ENCODE data around the gene SLC22A1. TPM values are rescaled to one million over a fixed set of nuclear protein-coding genes. Genes with fewer than 3 reads are reported as not detected.

Gene SLC22A1
- total RNA-seq, 1 experiment from 2014 or later: 1.5 TPM

DNA sequence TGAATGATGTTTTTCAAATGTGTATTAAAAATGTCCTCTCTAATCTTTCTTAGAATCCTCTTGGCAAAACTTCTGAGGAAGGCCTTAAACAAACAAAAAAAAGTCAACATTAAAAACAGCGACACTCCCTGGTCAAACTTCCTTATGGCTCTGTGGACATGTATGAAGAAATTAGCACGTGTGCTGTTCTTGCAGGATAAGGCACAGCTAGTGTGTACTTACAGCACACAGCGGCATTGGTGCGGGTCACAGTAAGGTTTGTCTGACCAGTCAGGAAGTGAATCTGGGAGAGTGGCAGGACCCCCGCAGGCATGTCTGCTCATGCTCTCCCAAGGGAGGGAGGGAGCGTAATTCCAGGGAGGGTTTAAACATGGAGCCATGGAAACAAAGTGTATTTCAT lies 38.8 kb downstream of the SLC22A1 start:
- no peaks in the 10 kb centered on the region for H3K36me3 Mint-ChIP-seq (ENCODE audit: insufficient read depth, unreplicated experiment)
- ChIA-PET CTCF (no interaction called here), POLR2A (no interaction called here)
- intact Hi-C loops (cut with micrococcal nuclease; ENCODE audit: unreplicated experiment): no loop called here
- peaks cover 14% of the 10 kb centered on the region for H3K4me1 Mint-ChIP-seq (ENCODE audit: low read depth, unreplicated experiment)
- H3K27ac Mint-ChIP-seq (ENCODE audit: unreplicated experiment): peak overlapping the region; percentile 47
- no TSS peak for BruUV-seq (replicated peaks)
- TF ChIP-seq, protein P1, sequence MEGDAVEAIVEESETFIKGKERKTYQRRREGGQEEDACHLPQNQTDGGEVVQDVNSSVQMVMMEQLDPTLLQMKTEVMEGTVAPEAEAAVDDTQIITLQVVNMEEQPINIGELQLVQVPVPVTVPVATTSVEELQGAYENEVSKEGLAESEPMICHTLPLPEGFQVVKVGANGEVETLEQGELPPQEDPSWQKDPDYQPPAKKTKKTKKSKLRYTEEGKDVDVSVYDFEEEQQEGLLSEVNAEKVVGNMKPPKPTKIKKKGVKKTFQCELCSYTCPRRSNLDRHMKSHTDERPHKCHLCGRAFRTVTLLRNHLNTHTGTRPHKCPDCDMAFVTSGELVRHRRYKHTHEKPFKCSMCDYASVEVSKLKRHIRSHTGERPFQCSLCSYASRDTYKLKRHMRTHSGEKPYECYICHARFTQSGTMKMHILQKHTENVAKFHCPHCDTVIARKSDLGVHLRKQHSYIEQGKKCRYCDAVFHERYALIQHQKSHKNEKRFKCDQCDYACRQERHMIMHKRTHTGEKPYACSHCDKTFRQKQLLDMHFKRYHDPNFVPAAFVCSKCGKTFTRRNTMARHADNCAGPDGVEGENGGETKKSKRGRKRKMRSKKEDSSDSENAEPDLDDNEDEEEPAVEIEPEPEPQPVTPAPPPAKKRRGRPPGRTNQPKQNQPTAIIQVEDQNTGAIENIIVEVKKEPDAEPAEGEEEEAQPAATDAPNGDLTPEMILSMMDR (IDR thresholded peaks at IDR 0.05; ENCODE audit: insufficient read depth in 1 of 2, low read depth in 1 of 2, low read length in 1 of 2, severe bottlenecking in 1 of 2, unreplicated experiment in 1 of 2): no peak
- no peak overlapping the region for H3K4me3 Mint-ChIP-seq (ENCODE audit: unreplicated experiment)
- no peaks in the 10 kb centered on the region for H3K27me3 Mint-ChIP-seq (ENCODE audit: insufficient read depth, unreplicated experiment)
- no peaks in the 10 kb centered on the region for H3K9me3 ChIP-seq
- no peaks in the 10 kb centered on the region for H3K27me3 ChIP-seq (replicated peaks; ENCODE audit: control insufficient read depth, insufficient read depth, low read length)
- H3K9me3 Mint-ChIP-seq (ENCODE audit: unreplicated experiment): peaks cover 8% of the 10 kb centered on the region
- H3K4me3 ChIP-seq (ENCODE audit: low read depth, low read length): no peak overlapping the region
- DNase-seq: no peak
- H3K4me1 ChIP-seq: peaks cover 6% of the 10 kb centered on the region
- H3K36me3 ChIP-seq (ENCODE audit: control insufficient read depth, insufficient read depth, low read length): no peaks in the 10 kb centered on the region

DNA sequence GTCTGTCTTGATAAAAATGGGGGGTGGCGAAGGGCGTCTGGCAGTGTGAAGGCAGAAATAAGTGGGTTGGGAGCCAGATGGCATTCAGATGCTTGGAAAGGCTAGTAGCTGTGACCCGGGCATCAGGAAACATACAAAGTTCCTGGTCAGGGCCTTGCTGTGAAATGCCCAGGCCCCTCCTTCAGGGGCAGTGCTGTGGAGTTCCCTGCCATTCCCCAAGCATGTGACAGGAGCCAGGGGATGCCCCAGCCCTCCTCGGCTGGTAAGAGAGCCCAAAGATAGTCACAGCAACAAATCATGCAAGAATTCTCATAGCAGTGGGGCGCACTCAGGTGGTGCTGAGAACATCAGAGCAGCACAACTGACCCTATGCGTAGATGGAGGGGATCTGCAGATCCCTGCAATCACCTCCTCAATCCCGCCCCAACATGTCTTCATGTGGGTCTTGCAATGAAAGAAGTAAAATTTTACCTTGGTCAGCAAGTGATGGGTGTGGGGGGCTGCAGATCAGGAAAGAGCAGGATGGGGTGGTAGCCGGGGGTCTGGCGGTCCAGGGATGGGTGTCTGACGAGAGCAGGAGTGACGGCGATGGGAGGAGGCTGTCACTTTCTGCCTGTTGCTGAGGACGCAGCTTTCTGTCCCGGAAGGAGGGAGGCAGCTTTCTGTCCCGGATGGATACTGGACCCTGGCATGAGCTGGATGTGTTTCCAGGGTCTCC lies 39.5 kb downstream of the SLC22A1 start:
- intact Hi-C loops (cut with micrococcal nuclease; ENCODE audit: unreplicated experiment): no loop called here
- Histone ChIP-seq H3K4me3 (ENCODE audit: low read depth, low read length) (no peak overlapping the region), H3K9me3 (no peaks in the 10 kb centered on the region), H3K36me3 (ENCODE audit: control insufficient read depth, insufficient read depth, low read length) (no peaks in the 10 kb centered on the region), H3K4me1 (peaks cover 6% of the 10 kb centered on the region), H3K27me3 (replicated peaks; ENCODE audit: control insufficient read depth, insufficient read depth, low read length) (no peaks in the 10 kb centered on the region)
- ChIA-PET CTCF (no interaction called here), POLR2A (no interaction called here)
- Mint-ChIP-seq H3K4me3 (ENCODE audit: unreplicated experiment) (no peak overlapping the region), H3K27me3 (ENCODE audit: insufficient read depth, unreplicated experiment) (no peaks in the 10 kb centered on the region), H3K9me3 (ENCODE audit: unreplicated experiment) (peaks cover 1% of the 10 kb centered on the region), H3K36me3 (ENCODE audit: insufficient read depth, unreplicated experiment) (no peaks in the 10 kb centered on the region), H3K27ac (ENCODE audit: unreplicated experiment) (peak overlapping the region; percentile 47), H3K4me1 (ENCODE audit: low read depth, unreplicated experiment) (peaks cover 14% of the 10 kb centered on the region)
- TF ChIP-seq, protein P1 (IDR thresholded peaks at IDR 0.05; ENCODE audit: insufficient read depth in 1 of 2, low read depth in 1 of 2, low read length in 1 of 2, severe bottlenecking in 1 of 2, unreplicated experiment in 1 of 2): no peak
- no peak for DNase-seq
- BruUV-seq (replicated peaks): no TSS peak

DNA sequence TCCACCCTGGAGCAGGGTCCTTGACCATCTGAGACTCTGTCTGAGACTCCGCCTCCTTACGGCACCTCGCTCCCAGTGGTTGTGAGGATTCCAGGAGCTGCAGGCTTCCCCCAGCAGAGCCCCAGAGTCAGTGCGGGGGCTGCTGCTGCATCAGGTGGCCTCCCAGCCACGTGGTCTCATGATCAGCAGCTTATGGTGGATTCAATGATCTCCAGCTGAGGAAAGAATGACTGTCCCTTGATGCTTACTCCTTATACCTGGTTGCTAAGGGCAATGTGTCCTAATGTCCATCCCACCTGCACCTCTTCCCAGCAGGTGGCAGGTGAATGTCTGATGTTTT lies 40.0 kb downstream of the SLC22A1 start:
- H3K27me3 Mint-ChIP-seq (ENCODE audit: insufficient read depth, unreplicated experiment): no peaks in the 10 kb centered on the region
- no peaks in the 10 kb centered on the region for H3K36me3 ChIP-seq (ENCODE audit: control insufficient read depth, insufficient read depth, low read length)
- TF ChIP-seq, protein P1 (IDR thresholded peaks at IDR 0.05; ENCODE audit: insufficient read depth in 1 of 2, low read depth in 1 of 2, low read length in 1 of 2, severe bottlenecking in 1 of 2, unreplicated experiment in 1 of 2): no peak
- H3K27me3 ChIP-seq (replicated peaks; ENCODE audit: control insufficient read depth, insufficient read depth, low read length): no peaks in the 10 kb centered on the region
- peaks cover 14% of the 10 kb centered on the region for H3K4me1 Mint-ChIP-seq (ENCODE audit: low read depth, unreplicated experiment)
- H3K36me3 Mint-ChIP-seq (ENCODE audit: insufficient read depth, unreplicated experiment): no peaks in the 10 kb centered on the region
- CTCF ChIA-PET: no interaction called here
- no peak overlapping the region for H3K27ac Mint-ChIP-seq (ENCODE audit: unreplicated experiment)
- H3K4me1 ChIP-seq: peaks cover 6% of the 10 kb centered on the region
- POLR2A ChIA-PET: no interaction called here
- H3K4me3 ChIP-seq (ENCODE audit: low read depth, low read length): no peak overlapping the region
- no peak for DNase-seq
- no TSS peak for BruUV-seq (replicated peaks)
- H3K9me3 Mint-ChIP-seq (ENCODE audit: unreplicated experiment): no peaks in the 10 kb centered on the region
- intact Hi-C loops (cut with micrococcal nuclease; ENCODE audit: unreplicated experiment): no loop called here
- no peak overlapping the region for H3K4me3 Mint-ChIP-seq (ENCODE audit: unreplicated experiment)
- H3K9me3 ChIP-seq: no peaks in the 10 kb centered on the region
